CD14-positive monocyte (primary cell): ENCODE results near the gene CREB5. TPM values are rescaled to one million over a fixed set of nuclear protein-coding genes. Genes with fewer than 3 reads are reported as not detected.

Source experiments
- DNase-seq, 3 donors: peaks; one replicate each; pipeline ENCODE4 v3.0.0-alpha.2; 2011 to 2022
- H2AFZ ChIP-seq: 2 replicates; pipeline ENCODE4 v1.6.0; 2012; ENCODE audit warnings: mild to moderate bottlenecking, low read depth, low read length, inconsistent platforms; ENCODE audit not compliant: insufficient read depth, poor library complexity, severe bottlenecking
- H3K27ac ChIP-seq, 2 donors: 1 replicate in 1 of 2; 2 replicates in 1 of 2; pipeline ENCODE4 v1.5.1; 2012 to 2013; ENCODE audit warnings: low read length in 2 of 2, control low read depth in 1 of 2, inconsistent platforms in 1 of 2, low read depth in 1 of 2, mild to moderate bottlenecking in 1 of 2
- H3K27me3 ChIP-seq, 2 donors: one replicate each; pipeline versions ENCODE4 v1.6.0 to v1.6.1; 2011 to 2013; ENCODE audit warnings: low read length in 2 of 2; ENCODE audit not compliant: control insufficient read depth in 2 of 2, insufficient read depth in 2 of 2
- H3K36me3 ChIP-seq, 2 donors: replicated peaks in 1 of 2; 1 replicate in 1 of 2; 2 replicates in 1 of 2; pipeline versions ENCODE4 v1.5.1 to v1.6.1; 2012 to 2013; ENCODE audit warnings: low read length in 2 of 2, control low read depth in 1 of 2, inconsistent platforms in 1 of 2, mild to moderate bottlenecking in 1 of 2; ENCODE audit not compliant: insufficient read depth in 2 of 2, control insufficient read depth in 1 of 2
- H3K4me1 ChIP-seq, 2 donors: 1 replicate in 1 of 2; 2 replicates in 1 of 2; pipeline versions ENCODE4 v1.5.1 to v1.6.1; 2012 to 2013; ENCODE audit warnings: low read length in 2 of 2, control low read depth in 1 of 2, inconsistent platforms in 1 of 2, mild to moderate bottlenecking in 1 of 2, moderate library complexity in 1 of 2; ENCODE audit not compliant: insufficient read depth in 2 of 2, control insufficient read depth in 1 of 2
- H3K4me2 ChIP-seq: replicated peaks from 2 replicates; pipeline ENCODE3; 2012; ENCODE audit warnings: low read length, moderate library complexity, mild to moderate bottlenecking; ENCODE audit not compliant: poor library complexity, severe bottlenecking; ENCODE audit errors: extremely low read depth
- H3K4me3 ChIP-seq, 3 experiments: fragments of 200-600 bp in 1 of 3; sonication (generic) in 1 of 3; replicated peaks in 1 of 3; 1 replicate in 2 of 3; 2 replicates in 1 of 3; pipeline ENCODE4 v1.5.1; 2011 to 2013; ENCODE audit warnings: low read length in 3 of 3, mild to moderate bottlenecking in 3 of 3, control low read depth in 2 of 3, low read depth in 2 of 3, inconsistent platforms in 1 of 3, moderate library complexity in 1 of 3
- H3K79me2 ChIP-seq: 2 replicates; pipeline ENCODE4 v1.6.0; 2012; ENCODE audit warnings: mild to moderate bottlenecking, control low read depth, inconsistent platforms, low read length, moderate library complexity; ENCODE audit not compliant: insufficient read depth
- H3K9ac ChIP-seq: 2 replicates; pipeline ENCODE4 v1.6.0; 2017; ENCODE audit warnings: low read length, mild to moderate bottlenecking; ENCODE audit not compliant: insufficient read depth, poor library complexity, severe bottlenecking
- H3K9me3 ChIP-seq, 2 donors: replicated peaks in 1 of 2; 1 replicate in 1 of 2; 2 replicates in 1 of 2; pipeline versions ENCODE4 v1.5.1 to v1.6.1; 2012 to 2013; ENCODE audit warnings: low read length in 2 of 2, control low read depth in 1 of 2; ENCODE audit not compliant: control insufficient read depth in 1 of 2, insufficient read depth in 1 of 2
- H4K20me1 ChIP-seq: 2 replicates; pipeline ENCODE4 v1.6.0; 2012; ENCODE audit warnings: mild to moderate bottlenecking, low read length, control low read depth, moderate library complexity; ENCODE audit not compliant: insufficient read depth
- H3K27ac Mint-ChIP-seq, 7 donors: one replicate each; pipeline ENCODE4 v1.8.0; 2020; ENCODE audit warnings: mild to moderate bottlenecking in 7 of 7, mixed read lengths in 7 of 7, moderate library complexity in 6 of 7, inconsistent platforms in 2 of 7
- H3K27me3 Mint-ChIP-seq, 3 donors: one replicate each; pipeline ENCODE4 v1.8.0; 2021 to 2022; ENCODE audit warnings: low read depth in 3 of 3, mild to moderate bottlenecking in 3 of 3, mixed read lengths in 3 of 3, moderate library complexity in 3 of 3, inconsistent platforms in 1 of 3
- H3K36me3 Mint-ChIP-seq, 2 donors: one replicate each; pipeline ENCODE4 v1.8.0; 2020; ENCODE audit warnings: mixed read lengths in 2 of 2, inconsistent platforms in 1 of 2, mild to moderate bottlenecking in 1 of 2
- H3K4me1 Mint-ChIP-seq: one replicate; pipeline ENCODE4 v1.8.0; 2020; ENCODE audit warnings: mild to moderate bottlenecking, mixed read lengths
- H3K4me3 Mint-ChIP-seq, 2 donors: one replicate each; pipeline ENCODE4 v1.8.0; 2020; ENCODE audit warnings: mild to moderate bottlenecking in 2 of 2, mixed read lengths in 2 of 2, moderate library complexity in 1 of 2
- H3K9me3 Mint-ChIP-seq, 7 donors: one replicate each; pipeline ENCODE4 v1.8.0; 2020 to 2022; ENCODE audit warnings: mixed read lengths in 7 of 7, mild to moderate bottlenecking in 6 of 7, moderate library complexity in 6 of 7, inconsistent platforms in 2 of 7
- CTCF ChIP-seq: fragments of 200-600 bp; IDR thresholded peaks from one replicate; pipeline ENCODE4 v1.8.0; 2022; ENCODE audit warnings: antibody characterized with exemption, mild to moderate bottlenecking
- WGBS: methylation state at CpG from one replicate; pipeline ENCODE4 v1.1.5; 2013; ENCODE audit warnings: missing lambda C conversion rate; ENCODE audit not compliant: insufficient coverage; 5-methylcytosine and 5-hydroxymethylcytosine counted together
- intact Hi-C, 2 donors: fragments of 100-400 bp; cut with micrococcal nuclease; formaldehyde crosslinking; loops; one replicate each; pipeline versions ENCODE4 v1.15.0 to v1.15.1; 2023
- polyA plus RNA-seq, 3 donors: library from polyadenylated mRNA; depleted of rRNA in 1 of 3; unstranded in 2 of 3; stranded (reverse) in 1 of 3; fragments of 300-500 nt in 2 of 3; fragments of >200 nt in 1 of 3; fragmentation: Illumina TruSeq in 2 of 3; gene quantifications; 1 replicate in 2 of 3; 2 replicates in 1 of 3; pipeline ENCODE4 v1.2.3, GENCODE V29; 2012 to 2021

Gene CREB5
- polyA plus RNA-seq, 3 donors, result 25.1 to 72.3 (median 44.2) TPM

- Histone ChIP-seq H2AFZ (no peak overlapping the region), H3K4me2 (no peak overlapping the region), H3K4me1 (peaks cover 11% of the 10 kb centered on the region in 2 donors), H3K36me3 (no peaks in the 10 kb centered on the region), H3K9ac (no peak overlapping the region), H4K20me1 (no peaks in the 10 kb centered on the region), H3K27ac (no peak overlapping the region), H3K79me2 (no peaks in the 10 kb centered on the region), H3K27me3 (peaks cover 11 to 12% of the 10 kb centered on the region in 2 donors), H3K4me3 (no peak overlapping the region), H3K9me3 (no peaks in the 10 kb centered on the region)
- Mint-ChIP-seq H3K4me3 (no peak overlapping the region), H3K36me3 (no peaks in the 10 kb centered on the region), H3K4me1 (peaks cover 20% of the 10 kb centered on the region), H3K27ac (no peak overlapping the region), H3K27me3 (peaks cover 2 to 13% (median 8%) of the 10 kb centered on the region in 3 donors), H3K9me3 (no peaks in the 10 kb centered on the region)
- WGBS, result 100% methylated on average over 1 of the region's 2 CpGs
- DNase-seq, result no peak
- no peak for TF ChIP-seq CTCF
- intact Hi-C loops, result loop anchor here in 1 of 2 donors (10.0 kb wide), 1 partner anchor 241 kb away; no protein-coding TSS in a partner anchor
Measured at GRCh38 chr7:28625432-28625831, 213.1 kb downstream of the CREB5 start.

DNA sequence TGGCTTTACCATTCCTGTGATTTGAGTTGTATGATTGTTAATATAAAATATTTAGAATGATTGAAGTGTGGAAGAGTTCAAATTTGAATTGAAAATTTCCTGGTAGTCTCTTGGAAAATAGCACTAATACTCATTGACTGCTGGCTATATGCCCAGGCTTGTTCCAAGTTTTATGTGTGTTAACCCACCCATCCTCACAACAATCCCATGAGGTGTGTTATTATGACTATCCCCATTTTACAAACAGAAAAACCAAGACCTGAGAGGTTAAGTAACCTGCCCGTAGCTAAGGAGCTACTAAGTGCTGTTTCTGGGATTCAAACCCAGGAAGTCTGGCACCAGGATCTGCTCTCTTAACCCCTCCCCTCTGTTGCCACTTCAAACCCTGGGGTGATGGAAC is 213.9 kb downstream of the CREB5 start:
- Histone ChIP-seq H3K4me2 (no peak overlapping the region), H3K27me3 (peaks cover 15% of the 10 kb centered on the region in 2 donors), H3K9ac (no peak overlapping the region), H3K36me3 (no peaks in the 10 kb centered on the region), H3K4me1 (peaks cover 11% of the 10 kb centered on the region in 2 donors), H3K79me2 (no peaks in the 10 kb centered on the region), H2AFZ (no peak overlapping the region), H3K27ac (no peak overlapping the region), H4K20me1 (no peaks in the 10 kb centered on the region), H3K9me3 (no peaks in the 10 kb centered on the region), H3K4me3 (no peak overlapping the region)
- WGBS, result no CpG with 5 or more reads among the region's 1 CpG
- Mint-ChIP-seq H3K36me3 (no peaks in the 10 kb centered on the region), H3K27ac (no peak overlapping the region), H3K4me3 (no peak overlapping the region), H3K4me1 (peaks cover 20% of the 10 kb centered on the region), H3K27me3 (peaks cover 4 to 17% (median 8%) of the 10 kb centered on the region in 3 donors), H3K9me3 (no peaks in the 10 kb centered on the region)
- DNase-seq, result no peak
- intact Hi-C loops, result loop anchor here in 1 of 2 donors (10.0 kb wide), 1 partner anchor 241 kb away; no protein-coding TSS in a partner anchor
- TF ChIP-seq CTCF, result no peak
